Measurements from ENCODE around the gene RPS27.

RPS27 gene

GRCh38 chr1:153990468-153991150 lies at the start of gene RPS27:
Gene RPS27, plus strand, starts transcription at chr1:153990762. Its CDS starts 35 bp downstream, at chr1:153990797.
- DNase-seq (ENCODE audit: low spot score) = peak; percentile 99

GRCh38 chr1:153941826-153942725 lies 48.5 kb upstream of the RPS27 start:
- no peak for DNase-seq (ENCODE audit: low spot score)

- DNase-seq (ENCODE audit: low spot score) = no peak
These were observed 47.6 kb upstream of the RPS27 start for GRCh38 chr1:153942766-153943549.

- DNase-seq (ENCODE audit: low spot score) = peak; percentile 30
These were observed 46.3 kb upstream of the RPS27 start for GRCh38 chr1:153944005-153944826.

- no peak for DNase-seq (ENCODE audit: low spot score)
These were observed 45.8 kb upstream of the RPS27 start for GRCh38 chr1:153944827-153945117.

GRCh38 chr1:153945131-153945794 lies 45.3 kb upstream of the RPS27 start:
- no peak for DNase-seq (ENCODE audit: low spot score)

- peak; percentile 64 for DNase-seq (ENCODE audit: low spot score)
These were observed 44.6 kb upstream of the RPS27 start for GRCh38 chr1:153945795-153946621.

- peak; percentile 88 for DNase-seq (ENCODE audit: low spot score)
These were observed 43.8 kb upstream of the RPS27 start, which contains the start of gene DENND4B for GRCh38 chr1:153946622-153947241. Gene DENND4B, minus strand, starts transcription at chr1:153946718. Its CDS starts 2,344 bp downstream, at chr1:153944374.

GRCh38 chr1:153951183-153951582 lies 39.4 kb upstream of the RPS27 start:
- no peak for DNase-seq (ENCODE audit: low spot score)

GRCh38 chr1:153951801-153952200 lies 38.8 kb upstream of the RPS27 start:
- no peak for DNase-seq (ENCODE audit: low spot score)

GRCh38 chr1:153953859-153954365 lies 36.6 kb upstream of the RPS27 start:
- DNase-seq (ENCODE audit: low spot score) = no peak

GRCh38 chr1:153954826-153955225 lies 35.7 kb upstream of the RPS27 start:
- no peak for DNase-seq (ENCODE audit: low spot score)

GRCh38 chr1:153956997-153957715 lies 33.4 kb upstream of the RPS27 start:
- no peak for DNase-seq (ENCODE audit: low spot score)

GRCh38 chr1:153957744-153958110 lies 32.8 kb upstream of the RPS27 start:
- DNase-seq (ENCODE audit: low spot score) = peak; percentile 38

- peak; percentile 98 for DNase-seq (ENCODE audit: low spot score)
These were observed 32.2 kb upstream of the RPS27 start, which contains the start of gene CRTC2 for GRCh38 chr1:153958111-153958960. Gene CRTC2, minus strand, starts transcription at chr1:153958612. Its CDS starts 115 bp downstream, at chr1:153958497.

GRCh38 chr1:153958961-153959260 lies 31.7 kb upstream of the RPS27 start:
- no peak for DNase-seq (ENCODE audit: low spot score)

- DNase-seq (ENCODE audit: low spot score) = no peak
These were observed 31.1 kb upstream of the RPS27 start for GRCh38 chr1:153959454-153959853.

- DNase-seq (ENCODE audit: low spot score) = no peak
These were observed 30.4 kb upstream of the RPS27 start for GRCh38 chr1:153960206-153960605.

All from RKO (cell line).